Cardiac fibroblast (primary cell): ENCODE measurements around the gene TSPAN16.
A peak's percentile ranks its signal among the peaks of the same experiment; 100 is the strongest.

Source experiments
- DNase-seq, 2 donors: peaks; one replicate each; pipeline versions ENCODE4 v3.0.0 to v3.0.0-alpha.2; 2010; ENCODE audit warnings: low read depth in 2 of 2
- H3K4me3 ChIP-seq, 2 donors: replicated peaks in 1 of 2; 1 replicate in 1 of 2; 2 replicates in 1 of 2; pipeline ENCODE4 v1.5.1; 2011; ENCODE audit warnings: low read depth in 2 of 2, low read length in 2 of 2, mild to moderate bottlenecking in 2 of 2, moderate library complexity in 1 of 2
- CTCF ChIP-seq: IDR thresholded peaks from one replicate; pipeline ENCODE4 v1.5.1; 2011; ENCODE audit warnings: low read depth, mild to moderate bottlenecking, low read length, inconsistent platforms

The TSPAN16 gene

DNA sequence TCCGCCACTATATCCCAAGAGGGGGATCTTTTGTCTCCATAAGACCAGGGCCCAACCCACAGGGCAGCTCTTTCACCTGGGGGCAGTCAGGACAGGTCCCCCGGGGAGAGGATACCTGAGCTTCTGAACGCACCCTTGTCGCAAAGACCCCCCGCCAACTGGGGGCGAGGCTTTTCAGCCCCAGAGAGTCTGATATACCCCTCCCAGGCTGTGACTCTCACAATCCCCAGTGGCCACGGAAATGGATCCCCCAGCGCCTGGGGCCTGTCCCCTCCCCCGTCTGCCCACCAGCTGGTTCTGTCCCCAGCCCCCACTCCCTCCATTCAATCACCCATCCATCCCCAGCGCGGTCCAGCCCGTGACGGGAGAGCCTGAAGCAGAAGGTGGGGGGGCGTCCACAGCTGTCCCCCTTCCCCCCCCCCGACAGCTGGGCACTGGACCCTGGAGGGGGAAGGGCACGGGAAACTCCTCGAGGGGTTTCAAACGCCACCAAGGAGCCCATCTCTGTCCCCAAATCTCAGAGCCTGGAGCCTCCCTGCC lies 34.5 kb upstream of the TSPAN16 start:
- no peak for TF ChIP-seq CTCF
- H3K4me3 ChIP-seq = peak overlapping the region; percentile 78 to 82
- no peak for DNase-seq

DNA sequence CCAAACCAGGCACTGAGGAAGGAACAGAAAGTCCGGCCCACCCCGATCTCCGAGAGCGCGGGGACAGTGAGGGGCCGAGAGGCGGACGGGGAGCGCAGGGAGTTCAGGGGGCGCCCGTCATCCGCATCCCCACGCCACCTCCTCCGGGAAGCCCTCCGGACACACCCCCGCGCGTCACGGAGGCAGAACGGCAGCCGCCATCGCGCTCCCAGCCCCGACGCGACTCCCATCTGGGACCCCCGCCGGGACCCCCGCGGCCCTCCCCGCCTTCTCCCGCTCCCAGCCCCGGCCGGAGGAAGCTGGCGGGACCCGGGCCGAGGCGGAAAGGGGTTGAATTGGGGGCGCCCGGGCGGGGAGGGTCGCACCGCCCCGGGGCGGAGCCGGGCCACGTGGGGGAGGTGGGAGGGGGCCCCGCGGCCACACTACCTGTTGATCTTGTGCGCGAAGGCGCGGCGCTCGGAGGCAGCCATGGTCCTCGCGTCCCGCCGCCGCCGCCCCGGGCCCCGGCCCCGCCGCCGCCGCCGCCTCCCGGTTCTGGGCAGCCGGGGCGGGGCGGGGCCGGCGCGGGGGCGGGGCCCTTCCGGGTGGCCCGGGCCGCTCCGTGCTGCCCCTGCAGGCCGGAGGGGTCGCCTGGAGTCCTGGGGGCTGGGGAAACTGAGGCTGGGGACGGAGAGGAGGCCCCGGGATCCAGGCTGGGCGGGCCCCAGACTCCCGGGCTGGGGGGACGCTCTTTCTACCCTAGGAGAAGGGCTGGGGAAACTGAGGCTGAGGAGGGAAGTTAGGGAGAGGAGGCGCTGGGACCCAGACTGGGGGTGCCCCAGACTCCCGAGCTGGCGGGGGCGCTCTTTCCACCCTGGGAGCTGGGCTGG lies 33.8 kb upstream of the TSPAN16 start, which contains the start of gene DOCK6:
TSS of gene DOCK6 (minus strand) at position 554 of the 869 bp plus-strand sequence. CDS start at position 470, 84 bp downstream.
- peak in 1 of 2 donors; percentile 27 for DNase-seq
- TF ChIP-seq CTCF = peak; percentile 45
- H3K4me3 ChIP-seq = peak within 1 kb of the TSS; percentile 78 to 82

GRCh38 chr19:11263726-11264125 lies 32.2 kb upstream of the TSPAN16 start:
- no peak for TF ChIP-seq CTCF
- H3K4me3 ChIP-seq = no peak overlapping the region
- DNase-seq = no peak

DNA sequence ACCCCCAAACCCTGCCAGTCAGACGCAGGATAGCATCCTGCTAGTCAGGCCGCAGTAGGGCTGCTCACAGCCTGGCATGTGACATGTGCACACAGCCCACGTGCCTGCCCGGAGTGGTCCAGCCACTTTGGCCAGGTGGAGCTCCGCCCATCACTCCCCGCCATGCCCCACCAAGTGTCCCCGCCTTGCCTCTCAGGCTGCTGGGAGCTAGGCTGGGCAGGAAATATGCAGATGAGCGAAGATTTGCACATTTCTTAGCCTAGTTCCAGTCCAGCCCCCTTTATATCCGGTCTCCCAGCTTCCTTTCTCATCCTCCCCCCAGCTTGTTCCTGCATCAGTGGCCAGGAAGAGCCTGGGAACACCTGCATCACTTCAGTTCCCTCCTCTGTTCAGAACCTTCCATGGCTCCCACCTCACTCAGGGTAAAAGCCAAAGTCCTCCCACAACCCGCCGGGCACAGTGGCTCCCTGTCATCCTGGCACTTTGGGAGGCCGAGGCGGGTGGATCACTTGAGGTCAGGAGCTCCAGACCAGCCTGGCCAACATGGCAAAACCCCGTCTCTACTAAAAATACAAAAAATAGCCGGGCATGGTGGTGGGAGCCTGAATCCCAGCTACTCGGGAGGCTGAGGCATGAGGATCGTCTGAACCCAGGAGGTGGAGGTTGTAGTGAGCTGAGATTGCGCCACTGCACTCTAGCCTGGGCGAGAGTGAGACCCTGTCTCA lies 31.3 kb upstream of the TSPAN16 start:
- DNase-seq = peak in 1 of 2 donors; percentile 36
- no peak for TF ChIP-seq CTCF
- no peak overlapping the region for H3K4me3 ChIP-seq

DNA sequence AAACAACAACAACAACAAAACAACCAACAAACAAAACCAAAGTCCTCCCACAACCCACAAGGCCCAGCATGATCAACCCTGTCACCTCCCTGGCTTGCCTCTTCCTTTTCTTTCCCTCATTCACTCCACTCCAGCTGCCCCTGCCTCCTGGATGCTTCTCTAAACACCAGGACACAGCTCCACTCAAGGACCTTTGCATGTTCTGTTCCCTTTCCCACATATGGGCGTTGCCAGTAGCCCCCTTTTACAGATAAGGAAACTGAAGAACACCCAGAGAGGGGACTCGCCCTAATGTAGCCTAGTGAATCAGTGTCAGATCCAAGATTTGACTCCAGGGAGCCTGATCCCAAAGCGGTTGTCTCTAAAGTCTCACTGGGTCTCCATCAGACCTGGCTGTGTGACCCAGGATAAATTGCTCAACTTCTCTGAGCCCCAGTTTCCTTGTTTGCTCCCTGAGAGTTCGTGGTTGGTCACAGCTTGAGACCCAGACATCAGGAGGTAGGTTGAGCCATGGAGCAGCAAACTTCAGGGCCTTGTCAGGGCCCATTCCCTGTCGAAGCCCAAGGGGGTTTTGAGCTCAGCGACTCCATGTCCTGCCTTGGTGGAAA lies 30.7 kb upstream of the TSPAN16 start:
- no peak for DNase-seq

More for the DNA sequence above, 30.7 kb upstream of the TSPAN16 start:
- no peak overlapping the region for H3K4me3 ChIP-seq
- no peak for TF ChIP-seq CTCF
